GM10266 (cell line): ENCODE results near the gene PBXIP1.

Experiments used
- DNase-seq: peaks from one replicate; pipeline ENCODE4 v3.0.0; 2012; ENCODE audit errors: extremely low spot score
- TF ChIP-seq, protein P1 (sequence below): IDR thresholded peaks from 2 replicates; pipeline ENCODE4 v1.5.1; 2012; ENCODE audit warnings: mild to moderate bottlenecking, low read depth; ENCODE audit not compliant: control insufficient read depth, insufficient read depth; ENCODE audit errors: missing control alignments

The PBXIP1 gene

GRCh38 chr1:154955718-154956543 lies at the start of gene PBXIP1:
PBXIP1 (minus strand) TSS chr1:154956099; CDS start chr1:154953721, 2,378 bp downstream.
- TF ChIP-seq, protein P1, sequence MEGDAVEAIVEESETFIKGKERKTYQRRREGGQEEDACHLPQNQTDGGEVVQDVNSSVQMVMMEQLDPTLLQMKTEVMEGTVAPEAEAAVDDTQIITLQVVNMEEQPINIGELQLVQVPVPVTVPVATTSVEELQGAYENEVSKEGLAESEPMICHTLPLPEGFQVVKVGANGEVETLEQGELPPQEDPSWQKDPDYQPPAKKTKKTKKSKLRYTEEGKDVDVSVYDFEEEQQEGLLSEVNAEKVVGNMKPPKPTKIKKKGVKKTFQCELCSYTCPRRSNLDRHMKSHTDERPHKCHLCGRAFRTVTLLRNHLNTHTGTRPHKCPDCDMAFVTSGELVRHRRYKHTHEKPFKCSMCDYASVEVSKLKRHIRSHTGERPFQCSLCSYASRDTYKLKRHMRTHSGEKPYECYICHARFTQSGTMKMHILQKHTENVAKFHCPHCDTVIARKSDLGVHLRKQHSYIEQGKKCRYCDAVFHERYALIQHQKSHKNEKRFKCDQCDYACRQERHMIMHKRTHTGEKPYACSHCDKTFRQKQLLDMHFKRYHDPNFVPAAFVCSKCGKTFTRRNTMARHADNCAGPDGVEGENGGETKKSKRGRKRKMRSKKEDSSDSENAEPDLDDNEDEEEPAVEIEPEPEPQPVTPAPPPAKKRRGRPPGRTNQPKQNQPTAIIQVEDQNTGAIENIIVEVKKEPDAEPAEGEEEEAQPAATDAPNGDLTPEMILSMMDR = peak; percentile 19
- peak; percentile 93 for DNase-seq

DNA sequence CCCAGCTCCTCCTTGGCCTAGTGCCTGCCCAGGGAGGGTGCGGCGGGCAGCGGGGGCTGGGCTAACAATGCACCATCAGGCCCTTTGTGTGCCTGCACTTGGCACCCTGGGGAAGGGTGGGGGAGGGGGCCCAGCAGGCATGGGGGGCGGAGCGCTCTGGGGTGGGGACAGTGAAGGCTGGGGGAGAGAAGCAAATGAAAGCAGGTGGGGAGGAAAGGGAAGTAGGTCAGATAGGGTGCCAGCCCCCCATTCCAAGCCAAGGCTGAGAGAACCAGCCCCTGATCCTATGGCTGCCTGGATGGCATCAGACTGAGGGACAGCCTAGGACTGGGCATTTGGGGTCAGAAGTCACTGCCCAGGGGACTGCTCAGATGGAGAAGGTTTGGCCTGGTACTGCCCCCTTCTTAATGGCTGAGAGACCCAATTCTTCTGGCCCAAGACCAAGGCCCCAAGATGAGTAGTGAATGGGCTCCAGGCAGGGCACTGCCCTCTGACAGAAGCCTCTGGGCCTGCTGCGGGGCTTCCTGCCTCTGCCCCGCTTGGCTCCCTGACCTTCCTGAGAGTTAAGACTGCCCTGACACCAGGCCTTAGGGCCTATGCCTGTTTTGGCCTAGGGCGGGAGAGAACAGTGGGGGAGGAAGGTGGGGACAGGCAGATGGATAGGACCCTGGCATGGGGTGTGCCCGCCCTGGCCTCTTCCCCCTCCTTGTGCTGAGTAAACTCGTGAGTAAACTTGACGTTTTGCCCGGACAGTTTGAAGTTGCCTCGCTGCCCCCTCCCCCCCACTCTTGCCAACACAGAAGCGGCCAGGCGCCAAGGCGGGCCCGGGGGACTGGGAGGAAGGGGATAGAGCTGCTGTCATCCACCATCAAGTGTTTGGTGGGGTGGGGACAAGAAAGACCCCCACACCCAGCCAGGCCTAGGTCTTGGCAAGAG lies 49.4 kb upstream of the PBXIP1 start:
- no peak for DNase-seq
- TF ChIP-seq, protein P1 = no peak

DNA sequence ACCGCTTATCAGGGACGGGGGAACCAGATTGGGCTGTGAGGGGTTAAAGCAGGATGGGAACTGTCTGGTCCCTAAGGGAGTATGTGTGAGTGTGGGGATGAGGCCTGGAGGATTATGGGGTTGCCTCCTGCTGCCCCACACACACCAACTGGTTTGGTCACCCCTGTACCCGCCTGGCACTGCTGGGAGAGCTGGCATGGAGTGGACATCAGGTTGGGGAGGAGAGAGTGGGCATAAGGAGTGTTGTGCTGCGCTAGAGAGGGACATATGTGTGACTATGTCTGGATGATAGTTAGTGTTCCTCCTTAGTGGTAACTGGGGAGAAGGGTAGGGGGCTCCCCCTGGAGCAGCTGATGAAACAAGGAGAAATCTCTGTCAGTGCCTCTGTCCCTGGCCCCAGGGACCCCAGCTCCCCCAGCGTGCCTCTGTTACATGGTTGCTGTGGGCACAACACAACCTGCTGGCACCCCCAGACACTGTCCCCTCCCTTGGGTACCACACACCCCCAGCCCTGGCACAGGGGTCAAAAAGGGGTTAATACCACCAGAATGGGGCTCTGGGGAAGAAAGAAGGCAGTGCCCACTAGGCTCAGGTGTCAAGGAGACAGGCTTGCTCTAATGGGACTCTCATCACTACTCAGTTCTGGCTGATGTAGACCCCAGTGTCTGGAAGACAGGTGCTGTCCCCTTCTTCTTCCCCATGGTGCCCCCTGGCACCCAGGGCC lies 48.6 kb upstream of the PBXIP1 start:
- TF ChIP-seq, protein P1 = no peak
- DNase-seq = no peak

DNA sequence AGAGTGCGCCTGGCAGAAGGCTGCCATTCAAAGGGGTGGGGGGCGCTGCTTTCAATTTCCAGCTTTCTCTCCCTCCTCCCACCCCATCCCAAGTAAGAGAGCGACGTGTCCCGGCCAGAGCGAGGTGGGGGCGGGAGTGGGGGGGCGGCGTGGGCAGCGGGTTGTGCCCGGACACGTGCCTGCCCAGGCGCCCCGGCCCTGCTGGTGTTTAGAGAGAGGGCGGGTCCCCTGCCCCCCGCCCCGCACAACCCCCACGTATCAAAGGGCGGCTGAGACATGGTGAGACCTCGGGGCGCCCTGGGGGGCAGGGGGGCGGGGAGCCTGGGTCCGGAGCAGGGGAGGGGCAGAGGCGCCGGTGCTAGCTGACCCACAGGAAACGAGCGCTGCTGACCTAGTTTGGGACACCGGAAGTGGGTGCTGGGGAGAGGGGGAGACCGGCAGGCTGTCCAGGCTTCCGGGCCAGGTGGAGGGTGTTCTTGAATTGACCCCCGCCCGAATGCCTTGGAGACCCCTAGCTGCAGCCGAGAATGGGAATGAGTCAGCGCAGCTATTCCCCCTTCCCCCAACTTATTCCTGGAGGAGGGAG lies 48.0 kb upstream of the PBXIP1 start:
- peak; percentile 60 for DNase-seq
- TF ChIP-seq, protein P1 = no peak

- no peak for DNase-seq
- TF ChIP-seq, protein P1 = no peak
Measured at GRCh38 chr1:155003227-155003765, 47.4 kb upstream of the PBXIP1 start.

DNA sequence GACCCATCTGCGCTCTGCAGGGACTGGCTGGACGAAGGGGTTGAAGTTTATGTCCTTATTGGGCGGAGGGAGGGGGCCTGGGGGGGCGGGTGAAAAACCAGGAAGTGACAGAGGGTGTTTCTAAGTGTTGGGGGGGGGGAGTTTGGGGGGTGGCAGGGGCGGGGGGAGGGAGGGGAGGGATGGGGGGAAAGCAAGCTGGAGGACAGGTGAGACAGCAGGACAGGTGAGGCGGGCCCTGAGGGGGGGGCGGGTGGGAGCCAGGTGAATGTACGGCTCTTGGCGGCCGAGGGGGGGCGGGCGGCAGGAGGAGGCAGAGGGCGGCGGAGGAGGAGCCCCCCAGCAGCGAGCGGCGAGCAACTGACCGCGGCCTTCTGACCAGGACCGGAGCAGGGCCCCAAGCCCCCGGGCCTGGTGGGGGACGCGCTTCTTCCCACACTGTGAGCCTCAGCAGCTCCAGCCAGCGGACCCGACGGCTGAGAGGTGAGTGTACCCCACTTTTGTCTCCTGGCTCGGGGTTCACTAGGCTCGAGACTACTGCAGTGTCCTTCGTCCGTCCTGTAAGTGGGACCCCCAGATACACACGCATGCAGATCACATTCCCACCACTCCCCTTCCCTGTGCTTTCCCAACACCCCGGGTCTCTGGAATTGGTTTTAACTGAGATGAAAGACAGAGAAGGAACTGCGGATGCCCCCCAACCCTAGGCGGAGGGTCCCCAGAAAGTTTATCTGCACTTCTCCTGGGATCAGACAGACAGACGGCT lies 46.7 kb upstream of the PBXIP1 start, which contains the start of gene ZBTB7B:
ZBTB7B (plus strand) TSS at position 339 of the 763 bp plus-strand sequence. CDS start 11,859 bp downstream, outside the sequence.
- peak; percentile 79 for DNase-seq
- TF ChIP-seq, protein P1 = no peak
